ENCODE measurements around the gene ACSF3.
"Not testable (repeated sequence)": the region's sequence is repeated elsewhere in the genome, so short reads cannot be mapped to it uniquely, and the experiment has no call there.

The ACSF3 gene

GRCh38 chr16:89056592-89056991 is 37.1 kb upstream of the ACSF3 start:
- no peak for DNase-seq

GRCh38 chr16:89057738-89058137 is 35.9 kb upstream of the ACSF3 start:
- no peak for DNase-seq

- no peak for DNase-seq
Observed at GRCh38 chr16:89058812-89059211, 34.8 kb upstream of the ACSF3 start.

- DNase-seq = no peak
Observed at GRCh38 chr16:89060207-89060794, 33.4 kb upstream of the ACSF3 start.

GRCh38 chr16:89061086-89061485 is 32.6 kb upstream of the ACSF3 start:
- no peak for DNase-seq

GRCh38 chr16:89061590-89062380 is 31.9 kb upstream of the ACSF3 start:
- no peak for DNase-seq

- no peak for DNase-seq
Observed at GRCh38 chr16:89062389-89063345, 31.0 kb upstream of the ACSF3 start.

- no peak for DNase-seq
Observed at GRCh38 chr16:89063768-89064320, 29.8 kb upstream of the ACSF3 start.

GRCh38 chr16:89064606-89065457 is 28.8 kb upstream of the ACSF3 start:
- no peak for DNase-seq

- DNase-seq = no peak
Observed at GRCh38 chr16:89065458-89065822, 28.2 kb upstream of the ACSF3 start.

GRCh38 chr16:89066721-89067120 is 26.9 kb upstream of the ACSF3 start:
- no peak for DNase-seq

GRCh38 chr16:89067677-89068443 is 25.8 kb upstream of the ACSF3 start:
- no peak for DNase-seq

GRCh38 chr16:89068814-89069616 is 24.6 kb upstream of the ACSF3 start:
- not testable (repeated sequence) for DNase-seq

- no peak for DNase-seq
Observed at GRCh38 chr16:89069920-89070319, 23.7 kb upstream of the ACSF3 start.

- no peak for DNase-seq
Observed at GRCh38 chr16:89070590-89070989, 23.1 kb upstream of the ACSF3 start.

GRCh38 chr16:89071686-89072547 is 21.7 kb upstream of the ACSF3 start:
- DNase-seq = no peak

- DNase-seq = no peak
Observed at GRCh38 chr16:89072548-89073130, 21.0 kb upstream of the ACSF3 start.

- no peak for DNase-seq
Observed at GRCh38 chr16:89073346-89074071, 20.1 kb upstream of the ACSF3 start.
